A673 (cell line): ENCODE results near the gene COL11A2. TPM values are rescaled to one million over a fixed set of nuclear protein-coding genes. Genes with fewer than 3 reads are reported as not detected.

Experiments
- BruUV-seq: library from RNA; stranded (reverse); fragments of 400-500 nt; replicated peaks from 2 replicates; lab custom pipeline; 2021; lab: Mats Ljungman, UMichigan
- CTCF ChIA-PET: fragments of 300-600 bp; sonication (Branson Sonifier 250); formaldehyde crosslinking; loops from one replicate; lab custom pipeline; 2022; ENCODE audit warnings: antibody characterized with exemption; lab: Charles Lee
- POLR2A ChIA-PET: fragments of 300-600 bp; sonication (Branson Sonifier 250); formaldehyde crosslinking; loops from one replicate; lab custom pipeline; 2022; ENCODE audit warnings: antibody characterized with exemption; ENCODE audit not compliant: low non-redundant PET; lab: Charles Lee
- DNase-seq: peaks from one replicate; pipeline ENCODE4 v3.0.0-alpha.2; 2015; ENCODE audit warnings: low spot score
- H3K27ac ChIP-seq: fragments of 200-600 bp; sonication (generic); 2 replicates; pipeline ENCODE4 v1.5.1; 2016; ENCODE audit warnings: mixed run types, low read depth, mild to moderate bottlenecking, mixed read lengths, antibody characterized with exemption, low read length; ENCODE audit not compliant: poor library complexity, severe bottlenecking
- H3K27me3 ChIP-seq: fragments of 200-600 bp; sonication (generic); replicated peaks from 2 replicates; pipeline ENCODE4 v1.6.1; 2017; ENCODE audit warnings: mixed run types, low read depth, mild to moderate bottlenecking, mixed read lengths, antibody characterized with exemption, low read length; ENCODE audit not compliant: insufficient read depth, poor library complexity
- H3K36me3 ChIP-seq: fragments of 200-600 bp; sonication (generic); 2 replicates; pipeline ENCODE4 v1.6.1; 2016; ENCODE audit warnings: mixed run types, mild to moderate bottlenecking, mixed read lengths, antibody characterized with exemption, low read length; ENCODE audit not compliant: insufficient read depth, poor library complexity, severe bottlenecking
- H3K4me1 ChIP-seq: fragments of 200-600 bp; sonication (generic); 2 replicates; pipeline ENCODE4 v1.6.1; 2017; ENCODE audit warnings: mixed run types, mild to moderate bottlenecking, mixed read lengths, antibody characterized with exemption, low read length; ENCODE audit not compliant: insufficient read depth, poor library complexity, severe bottlenecking
- H3K4me3 ChIP-seq: fragments of 200-600 bp; sonication (generic); 2 replicates; pipeline ENCODE4 v1.5.1; 2016; ENCODE audit warnings: low read depth, mixed run types, mild to moderate bottlenecking, mixed read lengths, low read length; ENCODE audit not compliant: poor library complexity, severe bottlenecking
- H3K9me3 ChIP-seq: fragments of 200-600 bp; sonication (generic); 2 replicates; pipeline ENCODE4 v1.6.1; 2016; ENCODE audit warnings: mixed run types, low read depth, mild to moderate bottlenecking, mixed read lengths, antibody characterized with exemption, low read length; ENCODE audit not compliant: poor library complexity, severe bottlenecking
- CTCF ChIP-seq: fragments of 300-800, 200-600 bp; sonication (generic); conservative IDR thresholded peaks from 2 replicates; pipeline ENCODE4 v1.5.1; 2017; ENCODE audit warnings: low read depth, mild to moderate bottlenecking, antibody characterized with exemption, low read length, moderate library complexity, mixed read lengths
- EZH2 ChIP-seq: fragments of 200-600 bp; sonication (generic); IDR thresholded peaks from 2 replicates; pipeline ENCODE4 v1.6.1; 2017; ENCODE audit warnings: borderline replicate concordance, low read depth, mild to moderate bottlenecking, mixed read lengths, antibody characterized with exemption, low read length; ENCODE audit not compliant: poor library complexity, severe bottlenecking
- intact Hi-C: fragments of 100-400 bp; cut with micrococcal nuclease; formaldehyde crosslinking; loops from one replicate; pipeline ENCODE4 v1.10.0; 2022; ENCODE audit not compliant: unreplicated experiment
- total RNA-seq: library from RNA; stranded (reverse); gene quantifications from 2 replicates; pipeline ENCODE4 v1.2.3, GENCODE V29; 2021

The COL11A2 gene
- total RNA-seq, 1 experiment from 2014 or later: 1.6 TPM

GRCh38 chr6:33118525-33119123 lies 73.6 kb downstream of the COL11A2 start:
- peak; percentile 71 for DNase-seq
- POLR2A ChIA-PET: no interaction called here
- H3K4me3 ChIP-seq: no peak overlapping the region
- H3K4me1 ChIP-seq: peaks cover 5% of the 10 kb centered on the region
- no peaks in the 10 kb centered on the region for H3K36me3 ChIP-seq
- no TSS peak for BruUV-seq
- CTCF ChIA-PET: no interaction called here
- H3K27ac ChIP-seq: no peak overlapping the region
- H3K9me3 ChIP-seq: peaks cover 7% of the 10 kb centered on the region
- intact Hi-C loops: loop anchor here (2.0 kb wide), 1 partner anchor 130 kb away; no protein-coding TSS in a partner anchor
- peaks cover 39% of the 10 kb centered on the region for H3K27me3 ChIP-seq
- TF ChIP-seq CTCF (peak; percentile 82), EZH2 (no peak)

DNA sequence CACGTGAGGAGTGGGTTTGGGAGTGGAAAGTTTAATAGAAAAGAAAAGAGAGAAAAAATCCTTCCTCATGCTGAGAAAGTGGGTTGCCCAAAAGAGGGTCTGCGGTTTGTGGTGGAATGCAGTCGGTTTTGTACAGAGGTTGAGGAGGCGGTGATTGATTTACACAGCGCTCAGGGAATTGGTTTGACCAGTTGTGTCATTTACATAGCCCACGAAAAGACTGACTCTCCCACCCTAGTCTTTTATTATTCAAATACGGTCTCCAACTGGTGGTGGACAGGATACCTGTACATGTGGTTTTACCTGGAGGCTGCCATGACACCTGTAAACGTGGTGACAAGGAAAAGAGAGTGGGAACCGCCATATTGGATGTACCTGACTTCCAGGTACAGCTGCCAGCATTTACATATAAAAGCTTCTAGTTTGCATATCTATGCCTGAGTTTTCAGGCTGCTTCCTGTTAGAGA lies 74.4 kb downstream of the COL11A2 start:
- Histone ChIP-seq H3K4me3 (no peak overlapping the region), H3K36me3 (no peaks in the 10 kb centered on the region), H3K9me3 (no peaks in the 10 kb centered on the region), H3K27me3 (peaks cover 39% of the 10 kb centered on the region), H3K27ac (no peak overlapping the region), H3K4me1 (peaks cover 5% of the 10 kb centered on the region)
- intact Hi-C loops: loop anchor here (2.0 kb wide), 1 partner anchor 131 kb away; no protein-coding TSS in a partner anchor
- no TSS peak for BruUV-seq
- DNase-seq: no peak
- ChIA-PET CTCF (interaction anchor here (0.5 to 1.0 kb wide), 2 partner anchors 8 to 1360 kb away, joined by 4 read pairs; no protein-coding TSS in a partner anchor), POLR2A (no interaction called here)
- TF ChIP-seq CTCF (no peak), EZH2 (no peak)

DNA sequence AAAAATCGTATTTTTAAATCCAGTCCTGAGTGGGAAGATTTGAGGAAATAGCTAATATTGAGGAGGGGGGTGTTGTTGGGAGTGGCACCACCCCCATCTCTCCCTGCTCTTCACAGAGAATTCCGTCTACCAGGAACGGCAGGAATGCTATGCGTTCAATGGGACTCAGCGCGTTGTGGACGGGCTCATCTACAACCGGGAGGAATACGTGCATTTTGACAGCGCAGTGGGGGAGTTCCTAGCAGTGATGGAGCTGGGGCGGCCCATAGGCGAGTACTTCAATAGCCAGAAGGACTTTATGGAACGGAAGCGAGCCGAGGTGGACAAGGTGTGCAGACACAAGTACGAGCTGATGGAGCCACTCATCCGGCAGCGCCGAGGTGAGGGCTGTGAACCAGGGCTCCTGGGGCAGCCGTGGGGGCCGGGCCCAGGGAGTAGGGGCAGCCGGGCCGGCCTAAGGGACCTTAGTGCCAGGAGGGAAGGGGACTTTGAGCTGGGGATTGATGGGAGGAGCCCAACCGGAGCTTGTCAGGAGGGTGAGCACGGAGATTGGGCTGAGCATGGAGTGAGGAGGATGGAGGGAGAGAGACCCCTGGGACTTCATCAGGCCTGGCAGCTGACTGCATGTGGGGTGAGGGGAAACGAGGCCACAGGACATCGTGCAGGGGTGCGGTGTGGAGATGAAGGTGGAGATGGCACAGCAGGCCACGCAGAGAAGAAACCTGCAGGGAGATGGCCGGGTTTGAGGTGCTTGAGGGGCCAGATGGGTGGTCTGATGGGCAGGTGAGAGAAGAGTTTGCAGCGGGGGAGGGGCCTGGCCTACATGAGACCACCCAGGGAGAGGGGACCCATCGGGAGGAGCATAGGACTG lies 75.2 kb downstream of the COL11A2 start:
- Histone ChIP-seq H3K4me3 (no peak overlapping the region), H3K27ac (no peak overlapping the region), H3K36me3 (no peaks in the 10 kb centered on the region), H3K9me3 (no peaks in the 10 kb centered on the region), H3K4me1 (peaks cover 5% of the 10 kb centered on the region), H3K27me3 (peaks cover 39% of the 10 kb centered on the region)
- CTCF ChIA-PET: interaction anchor here (0.5 to 1.2 kb wide), 4 partner anchors 9 to 1361 kb away, joined by 3 to 4 read pairs (median 4); no protein-coding TSS in a partner anchor
- DNase-seq: peak; percentile 15
- intact Hi-C loops: no loop called here
- POLR2A ChIA-PET: no interaction called here
- no TSS peak for BruUV-seq
- TF ChIP-seq EZH2: no peak
- TF ChIP-seq CTCF: no peak
